ENCODE data around the gene THEM4. TPM values are rescaled to one million over a fixed set of nuclear protein-coding genes. Genes with fewer than 3 reads are reported as not detected.

The THEM4 gene
- total RNA-seq, 1 donor from 2014 or later = 28.2 TPM

DNA sequence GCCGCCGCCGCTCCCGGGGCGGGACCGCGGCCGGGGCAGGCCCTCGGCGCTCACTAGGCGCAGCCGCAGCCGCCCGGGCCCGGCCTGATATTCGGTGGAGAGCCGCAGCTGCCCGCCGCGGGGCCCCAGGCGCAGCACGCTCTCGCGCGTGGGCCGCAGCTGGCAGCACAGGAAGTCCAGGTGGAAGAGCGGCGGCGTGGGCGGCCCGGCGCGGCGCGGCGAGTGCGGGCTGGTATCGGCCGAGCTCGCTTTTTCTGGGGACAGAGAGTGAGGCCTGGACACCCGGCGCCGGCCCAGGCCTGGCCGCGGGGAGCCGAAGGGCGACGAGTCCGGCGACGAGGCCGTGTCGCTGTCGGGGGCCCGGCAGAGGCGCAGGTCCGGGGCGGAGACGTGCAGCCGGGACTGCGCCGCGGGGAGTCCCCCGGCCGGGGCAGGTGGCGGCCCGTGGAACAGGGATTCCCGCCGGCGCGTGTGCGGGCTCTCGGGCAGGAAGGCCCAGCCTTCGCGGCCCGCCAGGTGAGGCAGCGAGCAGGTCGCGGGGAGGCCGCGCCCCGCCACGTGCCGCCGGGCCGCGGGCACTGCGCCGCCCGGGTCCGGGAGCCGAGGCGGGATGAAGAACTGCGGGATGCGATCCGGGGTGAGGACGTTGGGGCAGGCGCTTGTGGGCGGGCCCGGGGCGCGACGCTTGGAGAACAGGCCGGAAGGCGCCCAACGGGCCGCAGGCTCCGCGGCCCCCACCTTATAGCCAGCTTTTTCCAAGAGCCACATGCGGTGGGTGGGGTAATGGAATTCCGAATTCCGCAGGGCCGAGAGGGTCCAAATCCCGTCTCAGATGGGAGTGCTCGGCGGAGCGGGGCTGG is 70.9 kb downstream of the THEM4 start:
- DNase-seq (ENCODE audit: low spot score) = no peak

DNA sequence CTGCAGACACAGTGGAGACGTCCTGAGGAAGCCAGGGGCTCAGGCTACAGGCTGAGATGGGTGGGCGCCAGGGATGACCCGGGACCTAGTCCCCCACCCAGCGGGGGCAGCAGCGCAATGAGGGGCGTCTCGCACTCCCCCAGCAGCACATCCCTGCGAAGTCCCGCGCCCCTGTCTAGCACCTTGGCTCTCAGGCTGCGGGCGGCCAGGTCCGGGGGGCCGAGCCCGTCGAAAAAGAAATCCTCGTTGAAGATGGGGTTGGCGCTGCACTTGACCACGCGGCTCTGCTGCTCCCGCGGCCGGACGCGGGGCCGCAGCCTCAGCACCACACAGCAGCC is 71.5 kb downstream of the THEM4 start:
- DNase-seq (ENCODE audit: low spot score) = no peak

DNA sequence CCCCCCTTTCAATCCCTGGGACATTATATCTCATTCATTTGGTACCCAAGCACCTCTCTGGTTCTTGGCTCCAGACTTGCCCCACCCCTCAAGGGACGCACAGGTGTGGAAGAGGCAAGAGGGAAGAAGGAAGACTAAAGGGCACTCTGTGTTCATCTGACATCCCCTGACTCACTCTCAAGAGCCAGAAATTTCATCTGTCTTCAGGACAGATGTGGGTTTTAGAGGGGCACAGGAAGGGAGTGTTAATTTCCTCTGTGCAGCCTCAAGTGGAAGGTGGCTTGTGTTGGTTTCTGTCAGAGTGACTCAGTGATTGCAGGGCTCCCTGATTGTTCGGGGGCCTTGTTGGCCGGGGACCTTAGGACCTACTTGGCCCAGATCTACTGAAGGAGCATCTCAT is 72.1 kb downstream of the THEM4 start:
- no peak for DNase-seq (ENCODE audit: low spot score)

DNA sequence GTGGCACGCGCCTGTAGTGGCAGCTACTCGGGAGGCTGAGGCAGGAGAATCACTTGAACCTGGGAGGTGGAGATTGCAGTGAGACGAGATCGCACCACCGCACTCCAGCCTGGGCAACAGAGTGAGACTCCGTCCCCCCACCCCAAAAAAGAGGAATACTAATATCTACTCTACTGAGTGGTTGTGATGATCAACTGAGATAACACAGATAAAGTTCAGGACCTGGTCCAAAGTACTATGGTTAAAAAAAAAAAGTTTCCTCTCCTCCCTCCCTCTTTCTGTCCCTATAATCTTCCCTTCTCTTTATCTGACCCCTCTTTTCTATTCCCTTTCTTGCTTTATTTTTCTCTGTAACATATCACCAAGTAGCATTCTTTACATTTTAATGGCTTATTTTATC is 73.7 kb downstream of the THEM4 start:
- no peak for DNase-seq (ENCODE audit: low spot score)

DNA sequence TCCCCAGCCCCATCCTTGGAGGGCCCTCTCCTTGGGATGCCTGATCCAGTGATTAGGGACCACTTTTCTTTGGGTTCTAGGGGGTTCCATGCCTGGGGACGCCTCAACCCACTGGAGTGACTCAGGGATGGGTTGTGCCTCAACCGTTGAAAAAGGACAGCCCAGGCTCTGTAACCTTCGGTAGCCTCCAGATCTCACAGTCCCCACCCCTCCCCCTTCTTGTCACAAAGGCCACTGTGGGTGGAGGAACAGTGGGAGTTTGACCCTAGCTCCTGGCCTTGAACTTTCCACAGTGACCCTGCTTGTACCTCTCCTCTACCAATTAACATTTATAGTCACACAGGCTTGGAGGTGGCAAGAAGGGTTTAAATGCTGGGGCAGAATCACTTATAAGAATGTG is 75.1 kb downstream of the THEM4 start:
- no peak for DNase-seq (ENCODE audit: low spot score)

DNA sequence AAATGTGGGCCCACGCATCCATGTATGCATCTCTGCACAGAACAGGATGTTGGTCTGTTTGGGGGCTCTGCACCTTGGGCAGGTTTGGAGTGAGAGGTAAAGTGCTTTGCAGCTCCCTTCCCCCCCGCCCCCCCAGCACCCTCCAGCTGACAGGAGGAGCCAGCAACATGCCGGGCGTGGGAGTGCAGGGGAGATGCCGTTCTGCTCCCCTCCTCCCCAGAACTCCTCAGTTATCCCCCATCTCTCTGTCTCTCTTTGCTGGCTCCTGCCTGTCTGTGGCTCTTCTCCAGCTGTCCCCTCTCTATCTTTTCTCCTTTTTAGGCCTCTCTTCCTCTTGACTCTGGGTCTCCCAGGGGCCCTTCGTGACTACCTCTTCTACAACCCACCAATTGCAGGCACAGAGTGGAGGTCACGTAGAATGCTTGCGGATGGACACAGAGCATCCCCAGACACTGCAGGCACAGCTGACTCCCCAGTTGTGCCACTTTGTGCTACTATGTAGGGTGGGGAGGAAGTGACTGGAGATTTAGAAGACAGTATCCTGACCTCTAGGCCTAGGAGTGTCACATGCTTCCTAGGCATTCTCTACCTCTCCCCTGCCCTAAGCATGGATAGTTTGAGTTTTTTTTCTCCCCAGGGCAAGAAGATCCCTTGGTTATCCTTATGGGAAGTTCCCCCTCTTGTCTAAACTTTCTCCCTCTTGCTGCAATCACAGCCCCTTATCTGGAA is 76.0 kb downstream of the THEM4 start:
- no peak for DNase-seq (ENCODE audit: low spot score)

DNA sequence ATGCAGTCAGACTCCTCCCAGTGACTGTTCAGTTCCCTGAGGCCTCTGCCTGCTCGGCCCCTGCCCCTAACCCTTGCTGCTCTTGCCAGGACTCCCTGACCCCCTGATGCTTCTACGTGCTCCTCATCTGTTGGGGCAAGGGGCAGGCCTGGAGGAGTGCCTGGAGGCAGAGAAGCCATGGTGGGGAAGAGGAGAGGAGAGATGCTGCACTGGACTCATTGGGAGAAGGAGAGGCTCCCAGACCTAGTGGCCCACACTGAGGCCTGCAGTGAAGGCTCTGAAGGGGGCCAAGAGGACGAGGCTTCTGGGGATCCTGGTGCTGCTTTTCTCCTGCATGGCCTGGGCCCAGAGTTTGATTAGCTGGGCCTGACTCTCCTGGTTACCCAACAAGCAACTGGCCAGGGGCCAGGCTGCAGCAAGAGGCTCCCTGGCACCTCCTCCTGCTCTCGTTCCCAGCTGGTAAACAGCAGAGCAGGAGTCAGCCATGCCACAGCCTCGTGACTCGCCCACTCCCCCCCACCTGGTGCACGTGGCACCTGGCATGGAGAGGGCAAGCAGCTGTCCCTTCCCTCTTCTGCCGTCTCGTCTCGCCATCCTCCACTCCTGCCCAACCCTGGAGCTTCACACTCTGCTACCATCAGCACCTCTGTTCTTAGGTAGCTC is 76.9 kb downstream of the THEM4 start:
- DNase-seq (ENCODE audit: low spot score) = peak; percentile 86

DNA sequence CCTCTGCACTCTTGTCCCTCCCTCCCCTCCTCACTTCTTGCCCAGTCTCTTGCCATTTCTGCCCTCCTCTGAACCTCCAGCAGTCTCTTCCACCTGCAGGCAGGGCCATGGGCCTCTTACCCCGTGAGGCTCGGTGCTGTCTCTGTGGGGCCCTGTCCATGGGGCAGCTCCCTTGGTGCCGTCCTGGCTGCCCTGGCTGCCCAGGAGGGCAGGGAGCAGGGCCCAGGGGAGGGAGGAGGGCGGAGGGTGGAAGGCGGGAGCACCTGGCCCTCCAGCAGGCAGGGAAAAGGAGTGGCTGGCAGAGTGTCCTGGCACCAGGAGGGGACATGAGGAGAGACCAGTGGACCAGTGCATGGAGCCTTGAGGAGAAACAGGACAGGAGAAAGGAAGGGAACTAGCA is 77.7 kb downstream of the THEM4 start, which contains the start of gene RORC:
Gene RORC, minus strand, starts transcription at position 198 of the 400 bp plus-strand sequence. Its CDS starts 38 bp downstream, at position 160.
- no peak for DNase-seq (ENCODE audit: low spot score)

DNA sequence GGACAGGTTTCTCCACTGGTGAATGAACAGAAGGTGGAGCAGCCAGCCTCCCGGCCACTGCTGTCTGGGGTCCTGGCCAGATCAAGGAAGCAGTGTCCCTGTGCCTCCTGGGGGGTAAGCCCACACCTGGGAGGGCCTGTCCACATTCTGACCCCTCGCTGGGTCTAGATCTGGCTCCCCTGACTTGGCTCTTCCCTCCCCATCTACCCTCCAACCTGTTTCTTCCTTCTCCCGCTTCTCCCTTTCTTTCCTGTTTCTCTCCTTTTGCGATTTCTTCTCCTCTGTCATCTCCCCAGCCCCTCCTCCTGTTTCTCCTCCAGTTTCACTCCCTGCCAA is 78.1 kb downstream of the THEM4 start:
- no peak for DNase-seq (ENCODE audit: low spot score)

DNA sequence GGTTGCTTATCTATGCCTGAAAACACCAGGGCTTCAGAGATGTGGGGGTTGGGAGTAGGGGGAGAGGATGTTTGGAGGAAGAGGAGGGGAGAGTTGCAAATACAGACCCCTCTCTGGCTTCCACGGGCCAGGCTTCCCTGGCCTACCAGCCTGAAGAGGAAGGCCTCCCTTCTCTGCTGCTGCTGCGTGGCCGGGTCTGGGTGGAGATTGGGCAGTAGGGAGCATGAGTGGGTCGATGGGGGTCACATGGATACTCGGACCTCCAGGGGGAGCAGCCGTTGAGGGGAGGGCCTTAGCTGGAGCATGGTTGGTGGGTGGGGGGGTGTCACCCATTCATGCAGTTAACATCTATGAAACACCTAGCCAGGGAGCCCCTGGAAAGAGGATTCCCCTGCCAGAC is 79.3 kb downstream of the THEM4 start:
- DNase-seq (ENCODE audit: low spot score) = no peak

DNA sequence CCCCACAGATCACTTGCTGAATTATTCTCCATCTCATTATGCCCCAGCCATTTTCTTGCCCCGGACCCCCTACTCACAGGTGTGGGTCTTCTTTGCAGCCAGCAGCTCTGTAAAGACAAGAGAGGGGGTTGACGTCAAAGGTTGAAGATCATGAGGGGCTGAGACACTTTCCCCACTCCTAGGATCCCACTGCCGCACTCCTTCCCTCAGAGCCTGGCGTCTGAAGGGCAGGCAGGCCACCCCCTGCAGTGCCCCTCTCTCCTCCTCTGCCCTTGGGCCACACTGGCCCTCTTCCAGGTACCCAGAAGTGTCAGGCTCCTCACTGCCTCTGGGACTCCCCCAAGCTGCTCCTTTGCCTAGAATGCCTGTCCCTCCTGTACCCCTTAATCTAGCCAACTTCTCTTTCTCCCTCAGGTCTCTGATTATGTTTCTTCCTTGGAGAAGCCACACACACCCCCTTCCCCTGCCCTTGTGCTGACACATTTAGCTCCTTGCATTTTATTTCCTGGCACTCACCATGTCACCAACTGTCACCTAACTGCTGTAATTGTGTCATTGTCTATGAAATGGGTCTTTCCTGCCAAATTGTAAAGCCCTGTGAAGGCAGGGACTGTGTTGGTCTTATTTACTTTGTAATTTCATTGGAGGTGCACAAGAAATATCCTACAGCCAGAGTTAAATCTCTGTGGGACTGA is 79.8 kb downstream of the THEM4 start:
- DNase-seq (ENCODE audit: low spot score) = no peak

DNA sequence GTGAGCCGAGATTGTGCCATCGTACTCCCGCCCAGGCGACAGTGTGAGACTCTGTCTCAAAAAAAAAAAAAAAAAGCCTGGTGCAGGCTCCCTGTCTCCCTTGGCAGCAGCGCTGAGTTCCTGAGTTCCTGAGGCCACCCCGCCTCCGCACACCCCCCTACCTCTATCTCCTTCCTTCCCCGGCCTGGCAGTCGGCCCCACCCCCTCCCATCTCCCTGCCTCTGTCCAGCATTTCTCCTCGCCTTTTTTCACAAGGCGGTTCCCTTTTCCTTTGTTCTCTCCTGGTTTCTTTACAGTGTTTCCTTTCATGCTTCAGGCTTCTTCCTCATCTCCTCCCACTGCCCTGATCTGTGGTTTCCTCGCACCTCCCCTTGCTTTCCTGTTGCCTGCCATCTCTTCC is 80.4 kb downstream of the THEM4 start:
- no peak for DNase-seq (ENCODE audit: low spot score)

DNA sequence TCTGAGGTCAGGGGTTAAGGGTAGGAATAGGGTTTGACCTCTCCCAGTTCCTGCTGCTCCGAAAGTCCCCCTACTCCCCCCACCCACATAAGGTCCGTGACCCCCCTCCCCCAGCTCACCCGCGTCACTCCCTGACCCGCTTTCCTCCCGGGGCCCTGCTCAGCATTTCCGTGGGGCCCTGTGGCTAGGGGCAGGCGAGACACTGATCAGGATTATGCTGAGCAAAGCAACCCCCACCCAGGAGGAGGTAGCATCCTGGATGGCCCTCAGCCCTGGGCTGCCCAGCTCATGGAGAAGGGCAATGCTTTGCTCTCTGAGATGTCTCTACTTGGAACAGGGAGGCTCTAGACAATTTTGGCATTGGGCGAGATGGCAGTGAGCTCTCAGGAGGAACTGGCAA is 81.5 kb downstream of the THEM4 start:
- DNase-seq (ENCODE audit: low spot score) = no peak

DNA sequence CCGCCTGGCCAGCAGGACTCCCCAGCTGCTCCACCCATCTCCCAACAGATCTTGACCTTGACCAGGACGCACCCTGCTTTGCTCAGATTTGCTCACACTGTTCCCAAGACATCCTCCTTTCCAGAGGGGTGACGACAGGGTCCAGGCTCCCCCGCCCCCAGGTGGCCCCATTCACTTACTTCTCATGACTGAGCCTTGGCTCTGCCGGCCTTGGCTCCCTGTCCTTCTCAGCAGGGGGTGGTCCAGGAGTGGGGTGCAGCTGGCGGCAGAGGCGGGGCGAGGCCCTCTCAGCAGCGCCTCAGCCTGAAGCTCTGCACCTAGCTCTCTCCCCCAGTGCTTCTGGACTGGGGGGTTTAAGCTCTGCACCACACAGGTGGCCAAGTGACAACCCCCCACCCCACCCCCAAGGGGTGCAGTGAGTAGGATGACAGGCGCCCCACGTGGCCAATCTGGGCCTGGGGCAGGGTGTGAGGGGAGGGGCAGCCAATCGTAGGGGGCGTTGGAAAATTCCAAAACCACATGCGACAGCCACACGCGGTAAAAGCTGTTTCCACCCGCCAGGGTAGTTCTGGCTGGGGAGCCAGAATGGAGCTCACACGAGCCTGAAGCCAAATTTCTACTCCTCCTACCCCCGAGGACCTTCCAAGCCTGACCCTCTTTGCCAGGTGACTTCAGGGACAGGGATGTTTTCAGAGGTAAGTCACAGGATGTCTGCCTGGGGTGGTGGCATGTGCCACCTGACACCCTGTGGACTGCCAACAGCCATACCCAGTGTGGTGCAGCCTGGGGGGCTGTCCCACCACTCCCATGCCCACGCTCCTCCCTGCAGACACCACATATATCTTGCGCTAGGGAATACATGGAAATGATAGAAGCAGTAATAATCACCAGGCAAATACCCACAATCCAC is 83.3 kb downstream of the THEM4 start:
- DNase-seq (ENCODE audit: low spot score) = no peak

DNA sequence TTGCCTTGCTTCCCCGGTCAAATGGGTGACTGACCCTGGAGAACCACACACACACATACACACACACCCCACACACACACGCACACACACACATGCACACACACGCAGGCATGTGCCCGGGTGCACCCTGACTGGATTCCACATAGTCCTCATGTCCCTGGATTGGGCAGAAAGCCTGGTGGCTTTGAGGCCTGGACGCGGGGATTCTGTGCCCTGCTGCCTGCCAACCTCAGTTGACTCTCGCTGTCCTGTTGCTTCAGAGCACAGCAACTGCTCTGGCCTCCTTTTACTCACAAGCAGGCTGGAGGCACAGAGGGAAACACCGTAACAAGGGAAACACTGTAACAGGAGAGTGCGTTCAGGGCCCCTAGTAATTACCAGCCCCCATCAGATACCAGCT is 84.1 kb downstream of the THEM4 start:
- no peak for DNase-seq (ENCODE audit: low spot score)

Other genes with a start within 250 kb of the THEM4 start
- not detected for gene CELF3, start 192.7 kb downstream of the THEM4 start, total RNA-seq
- gene RIIAD1, start 188.0 kb downstream of the THEM4 start, total RNA-seq = not detected
- gene MRPL9, start 146.0 kb downstream of the THEM4 start, total RNA-seq = 66.1 TPM
- gene TDRKH, start 119.0 kb downstream of the THEM4 start, total RNA-seq = 12.3 TPM
- 0.31 TPM for gene LINGO4, start 104.1 kb downstream of the THEM4 start, total RNA-seq
- gene RORC, start 77.7 kb downstream of the THEM4 start, total RNA-seq = 14.5 TPM
- 1.4 TPM for gene C2CD4D, start 69.7 kb downstream of the THEM4 start, total RNA-seq
- gene THEM5, start 55.8 kb downstream of the THEM4 start, total RNA-seq = not detected
- gene S100A10, start 84.3 kb upstream of the THEM4 start, total RNA-seq = 152 TPM
- 1,471 TPM for gene S100A11, start 127.5 kb upstream of the THEM4 start, total RNA-seq
- not detected for gene TCHHL1, start 179.6 kb upstream of the THEM4 start, total RNA-seq
- gene TCHH, start 205.9 kb upstream of the THEM4 start, total RNA-seq = not detected
- not detected for gene RPTN, start 249.7 kb upstream of the THEM4 start, total RNA-seq

Data from ureter (tissue), 1 donor.